GM18498 (cell line): ENCODE measurements around the gene DPP4.
"Not testable (repeated sequence)": the region's sequence is repeated elsewhere in the genome, so short reads cannot be mapped to it uniquely, and the experiment has no call there.

Source experiments
- ATAC-seq: cut with Tn5 transposase; IDR thresholded peaks from one replicate; pipeline ENCODE4 v1.9.1; 2021; ENCODE audit warnings: mild to moderate bottlenecking, moderate library complexity; ENCODE audit not compliant: unreplicated experiment

The DPP4 gene

GRCh38 chr2:162060532-162060931, 13.5 kb downstream of the DPP4 start:
- ATAC-seq: no peak

- ATAC-seq: peak; percentile 86
Measured at GRCh38 chr2:162058973-162059668, 14.9 kb downstream of the DPP4 start.

- ATAC-seq: no peak
Measured at GRCh38 chr2:162057426-162057825, 16.6 kb downstream of the DPP4 start.

- no peak for ATAC-seq
Measured at GRCh38 chr2:162056796-162057399, 17.1 kb downstream of the DPP4 start.

GRCh38 chr2:162053808-162054155, 20.2 kb downstream of the DPP4 start:
- no peak for ATAC-seq

GRCh38 chr2:162053066-162053807, 20.8 kb downstream of the DPP4 start:
- ATAC-seq: no peak

GRCh38 chr2:162050513-162050961, 23.5 kb downstream of the DPP4 start:
- no peak for ATAC-seq

GRCh38 chr2:162049089-162049488, 24.9 kb downstream of the DPP4 start:
- not testable (repeated sequence) for ATAC-seq

- no peak for ATAC-seq
Measured at GRCh38 chr2:162044586-162044985, 29.4 kb downstream of the DPP4 start.

GRCh38 chr2:162043132-162043531, 30.9 kb downstream of the DPP4 start:
- ATAC-seq: no peak

- ATAC-seq: no peak
Measured at GRCh38 chr2:162041485-162041884, 32.5 kb downstream of the DPP4 start.

- ATAC-seq: no peak
Measured at GRCh38 chr2:162038725-162039124, 35.3 kb downstream of the DPP4 start.

GRCh38 chr2:162037886-162038285, 36.1 kb downstream of the DPP4 start:
- no peak for ATAC-seq

- ATAC-seq: no peak
Measured at GRCh38 chr2:162037028-162037795, 36.8 kb downstream of the DPP4 start.

GRCh38 chr2:162035981-162036380, 38.0 kb downstream of the DPP4 start:
- no peak for ATAC-seq

- no peak for ATAC-seq
Measured at GRCh38 chr2:162030363-162031190, 43.4 kb downstream of the DPP4 start.

GRCh38 chr2:162029287-162029901, 44.6 kb downstream of the DPP4 start:
- no peak for ATAC-seq

- no peak for ATAC-seq
Measured at GRCh38 chr2:162028511-162028910, 45.5 kb downstream of the DPP4 start.

GRCh38 chr2:162025121-162025911, 48.7 kb downstream of the DPP4 start:
- ATAC-seq: no peak
